ENCODE data around the gene KRTAP2-3.
"Not testable (repeated sequence)": the region's sequence is repeated elsewhere in the genome, so short reads cannot be mapped to it uniquely, and the experiment has no call there.

GRCh38 chr17:41040783-41041571, 18.9 kb downstream of the KRTAP2-3 start, which contains the start of gene KRTAP1-1:
- not testable (repeated sequence) for TF ChIP-seq SREBF2 (IDR thresholded peaks at IDR 0.05); HDAC2 (IDR thresholded peaks at IDR 0.05); CTCF (IDR thresholded peaks at IDR 0.05); HEYL (CRISPR knock-in tag; IDR thresholded peaks at IDR 0.05); FOSL2 (IDR thresholded peaks at IDR 0.05); FOSL2 (CRISPR knock-in tag; IDR thresholded peaks at IDR 0.05); ZNF302 (CRISPR knock-in tag; IDR thresholded peaks at IDR 0.05); EP300 (IDR thresholded peaks at IDR 0.05); POLR2A (IDR thresholded peaks at IDR 0.05; ENCODE audit: low read length); BHLHE40 (IDR thresholded peaks at IDR 0.05; ENCODE audit: low read depth, low read length); MYC (IDR thresholded peaks at IDR 0.05; ENCODE audit: borderline replicate concordance, low read length); SMC3 (IDR thresholded peaks at IDR 0.05); JUN (IDR thresholded peaks at IDR 0.05); KDM1A (IDR thresholded peaks at IDR 0.05; ENCODE audit: low read depth)
- TF ChIP-seq, protein P1, sequence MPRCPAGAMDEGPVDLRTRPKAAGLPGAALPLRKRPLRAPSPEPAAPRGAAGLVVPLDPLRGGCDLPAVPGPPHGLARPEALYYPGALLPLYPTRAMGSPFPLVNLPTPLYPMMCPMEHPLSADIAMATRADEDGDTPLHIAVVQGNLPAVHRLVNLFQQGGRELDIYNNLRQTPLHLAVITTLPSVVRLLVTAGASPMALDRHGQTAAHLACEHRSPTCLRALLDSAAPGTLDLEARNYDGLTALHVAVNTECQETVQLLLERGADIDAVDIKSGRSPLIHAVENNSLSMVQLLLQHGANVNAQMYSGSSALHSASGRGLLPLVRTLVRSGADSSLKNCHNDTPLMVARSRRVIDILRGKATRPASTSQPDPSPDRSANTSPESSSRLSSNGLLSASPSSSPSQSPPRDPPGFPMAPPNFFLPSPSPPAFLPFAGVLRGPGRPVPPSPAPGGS (IDR thresholded peaks at IDR 0.05), result not testable (repeated sequence)
